Peyer's patch (tissue), 4 donors: ENCODE measurements around the gene ZNF48.

Experiments
- POLR2A ChIP-seq, 2 donors: fragments of 450-650 bp; IDR thresholded peaks; one replicate each; pipeline ENCODE4 v1.5.1; 2017; ENCODE audit warnings: antibody characterized with exemption in 2 of 2, mild to moderate bottlenecking in 2 of 2, moderate library complexity in 2 of 2
- TF ChIP-seq, protein P1 (sequence below), 6 experiments: fragments of 450-650 bp in 4 of 6; fragments of 200-600 bp in 2 of 6; sonication (generic) in 1 of 6; IDR thresholded peaks; one replicate each; pipeline ENCODE4 v1.5.1; 2017 to 2019; ENCODE audit warnings: antibody characterized with exemption in 6 of 6, mild to moderate bottlenecking in 3 of 6, moderate library complexity in 1 of 6

GRCh38 chr16:30376461-30376902 is 18.7 kb upstream of the ZNF48 start:
- TF ChIP-seq, protein P1, sequence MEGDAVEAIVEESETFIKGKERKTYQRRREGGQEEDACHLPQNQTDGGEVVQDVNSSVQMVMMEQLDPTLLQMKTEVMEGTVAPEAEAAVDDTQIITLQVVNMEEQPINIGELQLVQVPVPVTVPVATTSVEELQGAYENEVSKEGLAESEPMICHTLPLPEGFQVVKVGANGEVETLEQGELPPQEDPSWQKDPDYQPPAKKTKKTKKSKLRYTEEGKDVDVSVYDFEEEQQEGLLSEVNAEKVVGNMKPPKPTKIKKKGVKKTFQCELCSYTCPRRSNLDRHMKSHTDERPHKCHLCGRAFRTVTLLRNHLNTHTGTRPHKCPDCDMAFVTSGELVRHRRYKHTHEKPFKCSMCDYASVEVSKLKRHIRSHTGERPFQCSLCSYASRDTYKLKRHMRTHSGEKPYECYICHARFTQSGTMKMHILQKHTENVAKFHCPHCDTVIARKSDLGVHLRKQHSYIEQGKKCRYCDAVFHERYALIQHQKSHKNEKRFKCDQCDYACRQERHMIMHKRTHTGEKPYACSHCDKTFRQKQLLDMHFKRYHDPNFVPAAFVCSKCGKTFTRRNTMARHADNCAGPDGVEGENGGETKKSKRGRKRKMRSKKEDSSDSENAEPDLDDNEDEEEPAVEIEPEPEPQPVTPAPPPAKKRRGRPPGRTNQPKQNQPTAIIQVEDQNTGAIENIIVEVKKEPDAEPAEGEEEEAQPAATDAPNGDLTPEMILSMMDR (IDR thresholded peaks at IDR 0.05): no peak
- no peak for TF ChIP-seq POLR2A (IDR thresholded peaks at IDR 0.05)
